ENCODE data around the gene ABTB2. TPM values are rescaled to one million over a fixed set of nuclear protein-coding genes. Genes with fewer than 3 reads are reported as not detected.

The ABTB2 gene
- total RNA-seq, 1 experiment from 2014 or later: 3.6 TPM

DNA sequence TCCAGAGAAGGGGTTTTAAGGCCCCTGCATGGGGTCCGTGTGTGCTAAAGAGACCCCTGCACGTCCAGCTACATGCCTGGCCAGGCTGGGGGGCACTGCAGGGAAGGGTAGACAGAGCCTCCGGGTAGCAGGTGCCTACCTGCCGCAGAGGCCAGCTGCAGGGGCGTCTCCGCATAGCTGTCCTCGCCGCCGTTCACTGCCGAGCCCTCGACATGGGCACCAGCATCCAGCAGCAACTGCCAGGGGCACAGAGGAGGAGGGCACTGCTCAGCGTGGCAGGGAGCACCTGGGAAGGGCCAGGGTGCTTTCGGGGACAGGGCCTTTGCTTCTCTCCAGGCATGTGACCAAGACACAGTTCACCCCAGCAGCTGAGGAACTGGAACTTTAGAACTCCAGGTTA, 192.7 kb downstream of the ABTB2 start:
- no peak for TF ChIP-seq CTCF (IDR thresholded peaks at IDR 0.05; ENCODE audit: insufficient read depth in 1 of 2, low read depth in 1 of 2, low read length in 1 of 2, severe bottlenecking in 1 of 2, unreplicated experiment in 1 of 2)
- H3K9me3 Mint-ChIP-seq (ENCODE audit: unreplicated experiment): no peaks in the 10 kb centered on the region
- no peak overlapping the region for H3K4me3 ChIP-seq (ENCODE audit: low read depth, low read length)
- H3K27ac Mint-ChIP-seq (ENCODE audit: unreplicated experiment): no peak overlapping the region
- no peaks in the 10 kb centered on the region for H3K36me3 ChIP-seq (ENCODE audit: control insufficient read depth, insufficient read depth, low read length)
- no TSS peak for BruUV-seq (replicated peaks)
- ChIA-PET POLR2A (no interaction called here), CTCF (interaction anchor here (1.4 kb wide), 1 partner anchor 9 kb away, joined by 8 read pairs; no protein-coding TSS in a partner anchor)
- no peak overlapping the region for H3K4me3 Mint-ChIP-seq (ENCODE audit: unreplicated experiment)
- intact Hi-C loops (cut with micrococcal nuclease; ENCODE audit: unreplicated experiment): no loop called here
- H3K27me3 ChIP-seq (replicated peaks; ENCODE audit: control insufficient read depth, insufficient read depth, low read length): no peaks in the 10 kb centered on the region
- H3K27me3 Mint-ChIP-seq (ENCODE audit: insufficient read depth, unreplicated experiment): no peaks in the 10 kb centered on the region
- no peak for DNase-seq
- peaks cover 18% of the 10 kb centered on the region; the same call in 1 of the 2 replicates for H3K4me1 ChIP-seq
- H3K36me3 Mint-ChIP-seq (ENCODE audit: insufficient read depth, unreplicated experiment): no peaks in the 10 kb centered on the region
- H3K9me3 ChIP-seq: no peaks in the 10 kb centered on the region
- H3K4me1 Mint-ChIP-seq (ENCODE audit: low read depth, unreplicated experiment): no peaks in the 10 kb centered on the region

GRCh38 chr11:34162856-34163255, 195.0 kb downstream of the ABTB2 start:
- Histone ChIP-seq H3K4me3 (ENCODE audit: low read depth, low read length) (no peak overlapping the region), H3K36me3 (ENCODE audit: control insufficient read depth, insufficient read depth, low read length) (no peaks in the 10 kb centered on the region), H3K9me3 (no peaks in the 10 kb centered on the region), H3K4me1 (peaks cover 18% of the 10 kb centered on the region; the same call in 1 of the 2 replicates), H3K27me3 (replicated peaks; ENCODE audit: control insufficient read depth, insufficient read depth, low read length) (no peaks in the 10 kb centered on the region)
- no TSS peak for BruUV-seq (replicated peaks)
- H3K36me3 Mint-ChIP-seq (ENCODE audit: insufficient read depth, unreplicated experiment): no peaks in the 10 kb centered on the region
- DNase-seq: no peak
- ChIA-PET POLR2A (no interaction called here), CTCF (no interaction called here)
- intact Hi-C loops (cut with micrococcal nuclease; ENCODE audit: unreplicated experiment): no loop called here
- H3K27me3 Mint-ChIP-seq (ENCODE audit: insufficient read depth, unreplicated experiment): no peaks in the 10 kb centered on the region
- no peak overlapping the region for H3K27ac Mint-ChIP-seq (ENCODE audit: unreplicated experiment)
- TF ChIP-seq CTCF (IDR thresholded peaks at IDR 0.05; ENCODE audit: insufficient read depth in 1 of 2, low read depth in 1 of 2, low read length in 1 of 2, severe bottlenecking in 1 of 2, unreplicated experiment in 1 of 2): no peak
- H3K9me3 Mint-ChIP-seq (ENCODE audit: unreplicated experiment): no peaks in the 10 kb centered on the region
- H3K4me3 Mint-ChIP-seq (ENCODE audit: unreplicated experiment): no peak overlapping the region
- H3K4me1 Mint-ChIP-seq (ENCODE audit: low read depth, unreplicated experiment): no peaks in the 10 kb centered on the region

GRCh38 chr11:34162493-34162820, 195.4 kb downstream of the ABTB2 start:
- CTCF ChIA-PET: no interaction called here
- H3K9me3 Mint-ChIP-seq (ENCODE audit: unreplicated experiment): no peaks in the 10 kb centered on the region
- H3K36me3 ChIP-seq (ENCODE audit: control insufficient read depth, insufficient read depth, low read length): no peaks in the 10 kb centered on the region
- intact Hi-C loops (cut with micrococcal nuclease; ENCODE audit: unreplicated experiment): no loop called here
- peaks cover 18% of the 10 kb centered on the region; the same call in 1 of the 2 replicates for H3K4me1 ChIP-seq
- H3K9me3 ChIP-seq: no peaks in the 10 kb centered on the region
- no peak overlapping the region for H3K4me3 Mint-ChIP-seq (ENCODE audit: unreplicated experiment)
- POLR2A ChIA-PET: no interaction called here
- no peaks in the 10 kb centered on the region for H3K27me3 Mint-ChIP-seq (ENCODE audit: insufficient read depth, unreplicated experiment)
- H3K36me3 Mint-ChIP-seq (ENCODE audit: insufficient read depth, unreplicated experiment): no peaks in the 10 kb centered on the region
- TF ChIP-seq CTCF (IDR thresholded peaks at IDR 0.05; ENCODE audit: insufficient read depth in 1 of 2, low read depth in 1 of 2, low read length in 1 of 2, severe bottlenecking in 1 of 2, unreplicated experiment in 1 of 2): no peak
- H3K27me3 ChIP-seq (replicated peaks; ENCODE audit: control insufficient read depth, insufficient read depth, low read length): no peaks in the 10 kb centered on the region
- H3K4me1 Mint-ChIP-seq (ENCODE audit: low read depth, unreplicated experiment): no peaks in the 10 kb centered on the region
- no peak overlapping the region for H3K27ac Mint-ChIP-seq (ENCODE audit: unreplicated experiment)
- no peak for DNase-seq
- BruUV-seq (replicated peaks): no TSS peak
- H3K4me3 ChIP-seq (ENCODE audit: low read depth, low read length): no peak overlapping the region

Measured in Caco-2 (cell line).